Stromal cell of bone marrow (primary cell): ENCODE measurements around the gene MTERF4.

Experiments used
- DNase-seq: peaks from one replicate; pipeline ENCODE4 v3.0.0-alpha.2; 2012; ENCODE audit warnings: low read depth

MTERF4 gene

DNA sequence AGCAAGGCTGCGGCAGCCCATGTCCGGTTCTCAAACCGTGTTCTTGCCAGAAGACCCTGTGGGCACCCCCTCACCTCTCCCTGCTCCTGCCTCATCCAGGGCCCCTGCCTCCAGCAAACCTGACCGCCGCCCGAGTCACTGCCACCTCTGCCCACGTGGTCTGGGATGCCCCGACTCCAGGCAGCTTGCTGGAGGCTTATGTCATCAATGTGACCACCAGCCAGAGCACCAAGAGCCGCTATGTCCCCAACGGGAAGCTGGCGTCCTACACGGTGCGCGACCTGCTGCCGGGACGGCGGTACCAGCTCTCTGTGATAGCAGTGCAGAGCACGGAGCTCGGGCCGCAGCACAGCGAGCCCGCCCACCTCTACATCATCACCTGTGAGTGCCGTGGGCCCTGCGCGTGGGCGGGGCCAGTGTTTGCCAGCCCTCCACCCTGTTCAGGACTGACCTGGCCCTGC, 32.2 kb downstream of the MTERF4 start:
- DNase-seq = no peak

DNA sequence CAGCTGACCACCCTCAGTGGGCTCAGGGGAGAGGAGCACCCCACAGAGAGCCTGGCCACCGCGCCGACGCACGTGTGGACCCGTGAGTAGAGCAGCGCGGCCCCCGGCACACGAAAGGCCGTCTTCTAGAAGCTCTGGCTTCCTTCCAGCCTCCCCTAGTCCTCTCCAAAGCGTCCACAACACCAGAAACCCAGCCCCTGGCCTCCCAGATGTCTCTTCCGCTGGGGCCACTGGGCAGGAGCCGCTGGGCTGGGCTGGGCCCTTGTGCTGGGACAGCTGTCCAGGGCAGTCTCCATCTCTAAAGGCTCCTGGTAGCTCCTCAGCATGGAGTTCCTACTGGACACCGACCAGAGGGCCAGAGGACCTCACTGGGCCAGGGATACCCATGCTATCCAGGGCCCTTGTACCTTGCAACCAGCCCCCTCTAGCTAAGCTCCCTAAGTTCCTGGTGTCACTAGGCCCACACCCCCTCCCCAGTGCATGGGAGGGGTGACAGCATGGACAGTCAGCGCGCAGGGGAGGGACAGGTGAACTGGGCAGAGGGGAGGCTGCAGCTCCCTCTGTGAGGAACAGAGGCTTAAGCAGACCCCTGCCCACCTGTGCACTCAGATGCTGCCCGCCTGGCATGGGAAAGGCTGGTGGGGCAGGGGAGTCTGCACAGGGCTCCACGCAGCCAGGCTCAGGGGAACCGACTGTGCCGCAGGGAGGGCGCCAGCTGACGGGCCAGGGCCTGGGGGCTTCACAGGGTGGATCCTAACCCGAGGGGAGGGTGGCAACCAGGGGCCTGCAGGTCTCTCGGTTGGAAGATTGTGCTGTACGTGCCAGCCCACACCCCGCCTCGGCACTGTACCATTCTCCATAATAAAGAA, 32.9 kb downstream of the MTERF4 start:
- no peak for DNase-seq

DNA sequence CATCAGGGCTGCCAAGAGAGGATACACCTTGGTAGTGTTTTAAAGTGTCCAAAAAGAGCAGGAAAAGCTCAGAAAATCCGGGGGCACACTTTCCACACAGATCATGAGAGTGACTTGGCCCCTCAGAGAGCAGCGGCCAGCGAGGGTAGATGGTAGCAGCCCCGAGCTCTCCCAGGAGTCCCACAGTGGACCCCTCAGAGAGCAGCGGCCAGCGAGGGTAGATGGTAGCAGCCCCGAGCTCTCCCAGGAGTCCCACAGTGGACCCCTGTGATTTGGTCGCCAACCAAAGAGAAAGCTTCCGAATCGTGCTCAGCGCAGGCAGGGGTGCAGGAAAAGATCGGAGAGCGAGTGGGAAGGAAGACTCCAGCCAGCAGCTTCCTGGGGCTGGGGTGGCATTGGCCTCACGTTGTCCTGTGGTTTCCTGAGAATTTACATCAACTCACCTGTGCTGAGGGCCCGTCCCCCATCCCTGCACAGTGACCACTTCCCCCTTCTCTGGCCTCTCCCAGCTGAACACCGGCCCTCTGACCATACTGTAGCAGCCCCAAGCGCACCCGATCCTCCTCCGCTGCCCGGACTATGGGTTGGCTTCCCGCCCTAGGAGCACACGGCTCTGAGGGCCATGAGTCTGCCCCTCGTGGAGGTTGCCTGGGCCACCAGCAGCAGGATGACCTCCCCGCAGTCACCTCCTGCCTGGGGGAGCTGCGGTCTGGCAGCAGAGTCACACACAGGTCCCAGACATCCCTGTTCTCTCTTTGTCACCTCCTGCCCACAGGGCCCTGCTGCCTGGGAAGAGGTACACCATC, 33.7 kb downstream of the MTERF4 start:
- DNase-seq = no peak

DNA sequence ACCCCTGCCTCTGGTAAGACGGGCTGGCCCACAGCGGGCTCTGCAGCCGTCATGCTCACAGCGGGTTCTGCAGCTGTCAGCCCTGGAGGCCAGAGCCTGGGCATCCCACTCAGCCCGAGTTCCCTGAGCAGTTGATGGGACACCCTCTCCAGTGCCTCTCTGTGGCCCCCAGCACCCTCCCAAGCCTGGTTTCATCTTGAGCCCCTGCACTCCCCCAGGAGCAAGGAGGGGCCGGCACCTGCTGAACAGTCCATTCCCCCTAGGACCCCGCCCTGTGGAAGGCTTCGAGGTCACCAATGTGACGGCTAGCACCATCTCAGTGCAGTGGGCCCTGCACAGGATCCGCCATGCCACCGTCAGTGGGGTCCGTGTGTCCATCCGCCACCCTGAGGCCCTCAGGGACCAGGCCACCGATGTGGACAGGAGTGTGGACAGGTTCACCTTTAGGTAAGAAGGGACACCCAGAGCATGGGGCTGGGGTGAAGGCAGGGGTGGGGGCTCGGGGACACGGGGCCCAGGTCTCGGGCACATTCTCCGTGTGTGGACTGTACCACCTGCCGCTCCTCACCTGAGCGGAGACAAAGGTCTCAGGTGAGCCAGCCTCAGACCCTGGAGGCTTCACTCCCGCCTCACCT, 34.5 kb downstream of the MTERF4 start:
- no peak for DNase-seq

DNA sequence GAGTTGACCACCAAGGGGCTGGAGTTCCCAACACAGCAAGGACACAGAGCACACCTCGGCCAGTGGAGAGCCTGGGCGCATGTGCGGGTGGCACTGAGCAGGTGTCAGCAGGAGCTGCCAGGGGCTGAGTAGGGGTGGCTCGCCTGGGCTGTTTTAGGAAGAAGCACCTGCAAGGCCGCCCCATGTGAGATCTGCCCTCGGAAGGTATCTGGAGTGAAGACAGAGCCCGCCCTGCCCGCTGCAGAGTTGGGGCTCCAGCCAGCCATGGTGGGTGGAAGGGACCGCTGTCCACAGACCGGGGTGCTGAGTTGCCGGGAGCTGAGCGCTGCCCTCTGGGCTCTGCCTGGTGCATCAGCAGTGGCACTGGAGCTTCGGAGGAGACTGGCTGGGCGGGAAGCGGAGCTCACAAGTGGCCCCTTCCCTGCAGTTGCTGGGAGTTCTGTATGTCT, 35.2 kb downstream of the MTERF4 start:
- DNase-seq = no peak

DNA sequence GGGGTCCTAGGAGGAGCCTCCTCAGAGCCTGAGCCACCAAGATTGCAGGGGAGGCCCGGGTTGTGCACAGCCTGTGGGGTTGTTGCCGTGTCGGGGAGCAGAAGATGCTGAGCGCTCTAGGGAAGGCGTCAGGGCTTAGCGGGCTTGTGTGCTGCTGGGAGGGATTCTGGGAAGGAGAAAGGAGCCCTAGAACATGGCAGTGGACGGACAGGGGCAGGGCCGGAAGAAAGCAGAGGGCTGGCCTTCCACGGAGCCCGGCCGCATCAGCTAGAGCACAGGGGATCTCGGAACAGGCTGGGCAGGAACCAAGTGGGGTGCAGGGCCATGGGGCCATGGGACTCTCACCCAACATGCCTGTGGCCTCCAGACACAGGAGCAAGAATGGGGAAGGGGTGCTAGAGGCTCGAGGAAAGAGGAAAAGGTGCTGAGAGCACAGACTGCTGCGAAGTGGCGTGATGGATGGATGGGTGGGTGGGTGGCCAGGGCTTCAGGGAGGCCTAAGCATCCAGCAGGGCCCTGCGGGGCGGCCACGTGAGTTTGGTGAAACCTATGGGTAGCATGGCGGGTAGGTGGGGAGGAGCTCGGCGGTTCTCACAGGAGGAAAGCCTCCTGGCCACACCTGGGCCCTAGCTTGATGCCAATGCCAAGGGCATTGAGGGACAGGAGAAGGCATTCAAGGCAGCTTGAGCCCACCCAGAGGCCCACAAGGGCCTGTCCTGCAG, 35.8 kb downstream of the MTERF4 start:
- no peak for DNase-seq

DNA sequence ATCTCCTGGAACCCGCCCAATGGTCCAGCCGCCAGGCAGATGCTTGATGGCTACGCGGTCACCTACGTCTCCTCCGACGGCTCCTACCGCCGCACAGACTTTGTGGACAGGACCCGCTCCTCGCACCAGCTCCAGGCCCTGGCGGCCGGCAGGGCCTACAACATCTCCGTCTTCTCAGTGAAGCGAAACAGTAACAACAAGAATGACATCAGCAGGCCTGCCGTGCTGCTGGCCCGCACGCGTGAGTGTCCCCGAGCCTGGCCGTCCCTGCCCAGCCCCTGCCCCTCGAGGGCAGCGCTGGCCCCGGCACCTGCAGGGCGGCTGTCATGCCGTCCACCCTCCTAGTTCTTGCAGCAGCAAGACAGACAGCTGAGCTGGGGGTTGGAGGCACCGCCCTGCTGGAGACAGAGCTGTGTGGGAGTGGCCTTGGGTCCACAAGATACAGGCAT, 36.7 kb downstream of the MTERF4 start:
- no peak for DNase-seq

DNA sequence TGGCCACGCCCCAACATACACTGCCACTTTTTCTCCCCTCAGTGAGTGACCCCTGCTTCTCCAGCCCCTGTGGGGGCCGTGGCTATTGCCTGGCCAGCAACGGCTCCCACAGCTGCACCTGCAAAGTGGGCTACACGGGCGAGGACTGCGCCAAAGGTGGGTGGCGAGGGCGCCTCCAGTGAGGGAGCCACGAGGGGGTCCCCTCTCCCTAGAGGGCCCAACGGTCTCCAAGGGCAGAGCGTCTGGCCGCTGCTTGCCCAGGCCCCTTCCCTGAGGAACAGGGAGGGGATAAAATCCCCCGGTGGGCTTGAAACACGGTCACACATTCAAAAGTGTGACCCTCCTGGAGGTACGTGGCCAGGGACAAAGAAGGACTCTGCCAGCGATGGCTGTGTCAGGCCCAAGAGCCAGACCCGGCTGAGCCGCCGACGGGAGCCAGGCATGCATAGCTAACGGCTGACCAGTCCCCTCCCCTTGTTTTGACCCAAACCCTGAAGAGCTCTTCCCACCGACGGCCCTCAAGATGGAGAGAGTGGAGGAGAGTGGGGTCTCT, 37.2 kb downstream of the MTERF4 start:
- no peak for DNase-seq

DNA sequence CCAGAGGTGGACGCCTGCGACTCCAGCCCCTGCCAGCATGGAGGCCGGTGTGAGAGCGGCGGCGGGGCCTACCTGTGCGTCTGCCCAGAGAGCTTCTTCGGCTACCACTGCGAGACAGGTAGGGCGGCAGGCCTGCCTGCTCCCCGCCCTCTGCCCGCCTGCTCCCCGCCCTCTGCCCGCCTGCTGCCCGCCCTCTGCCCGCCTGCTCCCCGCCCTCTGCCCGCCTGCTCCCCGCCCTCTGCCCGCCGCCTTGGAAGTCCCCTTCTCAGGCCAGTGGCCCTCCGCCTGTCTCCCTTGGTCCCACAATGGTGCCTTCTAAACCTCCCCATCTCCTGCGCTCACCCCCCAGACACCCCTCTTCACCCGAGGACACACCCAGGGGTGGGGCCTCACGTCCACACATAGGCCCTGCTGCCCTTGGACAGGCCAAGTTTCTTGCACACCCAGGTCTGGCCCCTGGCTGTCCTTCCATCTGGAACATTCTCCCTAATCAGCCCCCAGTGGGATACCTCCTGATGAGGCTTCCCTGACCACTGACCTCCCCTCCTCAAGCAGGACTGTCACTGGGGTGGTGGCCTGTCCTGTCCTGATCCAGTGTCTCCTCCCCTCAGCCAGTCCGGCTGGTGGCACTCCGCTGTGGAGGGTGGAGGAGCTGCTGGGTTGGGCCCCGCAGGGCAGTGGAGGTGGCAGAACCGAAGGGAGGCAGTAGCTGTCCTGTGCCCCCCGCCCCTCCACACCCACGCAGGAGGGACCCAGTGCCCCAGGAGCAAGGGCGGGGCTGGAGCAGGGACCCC, 37.9 kb downstream of the MTERF4 start:
- no peak for DNase-seq

DNA sequence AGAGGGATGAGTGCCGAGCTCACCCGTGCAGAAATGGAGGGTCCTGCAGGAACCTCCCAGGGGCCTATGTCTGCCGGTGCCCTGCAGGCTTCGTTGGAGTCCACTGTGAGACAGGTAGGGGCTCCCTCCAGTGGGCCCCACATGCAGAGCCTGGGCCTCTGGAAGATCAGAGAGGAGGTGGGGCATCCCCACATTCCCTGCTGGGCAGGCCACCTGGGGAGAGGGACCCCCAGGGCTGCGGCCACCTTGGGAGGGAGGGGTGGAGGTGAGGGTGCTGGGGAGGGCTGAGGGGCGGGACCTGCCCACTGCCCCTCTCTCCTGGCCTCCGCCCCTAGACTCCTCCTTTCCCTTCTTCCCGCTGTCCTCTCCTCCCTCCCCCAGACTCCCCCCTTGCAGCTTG, 38.5 kb downstream of the MTERF4 start:
- DNase-seq = no peak

DNA sequence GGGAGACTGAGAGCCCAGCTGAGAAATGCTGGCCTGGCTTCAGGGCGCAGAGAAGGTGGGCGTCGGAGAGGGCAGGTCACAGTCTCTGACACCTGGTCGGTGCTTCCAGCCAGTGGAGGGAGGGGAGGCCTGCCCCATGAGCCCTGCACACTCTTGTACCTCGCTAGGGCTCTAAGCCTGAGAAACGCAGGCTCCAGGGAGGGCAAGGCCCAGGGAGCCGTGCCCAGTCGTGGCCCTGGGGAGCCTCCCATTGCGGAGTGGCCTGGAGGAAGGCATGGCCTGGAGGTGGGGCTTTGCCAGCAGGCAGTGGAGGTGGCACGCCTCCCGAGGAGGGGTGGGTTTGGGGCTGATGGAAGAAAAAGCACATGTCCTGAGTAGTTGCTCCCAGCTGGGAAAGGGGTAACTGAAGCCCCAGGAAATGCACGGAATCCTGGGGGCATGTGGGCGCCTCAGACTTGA, 39.0 kb downstream of the MTERF4 start:
- no peak for DNase-seq

DNA sequence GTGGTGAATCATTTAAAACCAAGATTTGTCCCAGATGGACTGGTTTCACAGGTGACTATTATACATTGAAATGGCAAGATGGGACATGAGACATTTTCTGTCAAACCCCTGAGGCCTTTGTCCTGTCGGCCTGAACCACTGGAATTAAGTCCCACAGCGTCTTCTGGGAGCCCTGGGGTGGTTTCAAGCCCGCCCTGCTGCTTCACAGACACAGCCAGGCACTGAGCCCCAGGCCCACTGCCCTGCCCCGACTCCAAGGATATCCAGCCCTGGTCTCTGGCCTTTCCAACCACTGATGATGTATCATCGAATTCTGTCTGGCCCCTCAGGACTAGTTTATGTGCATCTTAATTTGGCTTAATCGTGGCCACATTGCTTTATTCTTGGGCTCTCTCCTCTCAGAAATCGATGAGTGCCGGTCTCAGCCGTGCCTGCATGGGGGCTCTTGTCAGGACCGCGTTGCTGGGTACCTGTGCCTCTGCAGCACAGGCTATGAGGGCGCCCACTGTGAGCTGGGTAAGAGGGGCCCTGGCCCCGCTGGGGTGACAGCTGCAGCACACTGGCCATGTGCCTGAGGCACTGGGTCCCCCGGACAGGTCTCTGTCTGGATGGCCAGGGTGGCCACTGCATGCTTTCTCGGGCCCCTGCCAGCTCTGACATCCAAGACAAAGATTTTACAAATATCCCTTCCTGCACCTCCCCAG, 39.5 kb downstream of the MTERF4 start:
- no peak for DNase-seq

DNA sequence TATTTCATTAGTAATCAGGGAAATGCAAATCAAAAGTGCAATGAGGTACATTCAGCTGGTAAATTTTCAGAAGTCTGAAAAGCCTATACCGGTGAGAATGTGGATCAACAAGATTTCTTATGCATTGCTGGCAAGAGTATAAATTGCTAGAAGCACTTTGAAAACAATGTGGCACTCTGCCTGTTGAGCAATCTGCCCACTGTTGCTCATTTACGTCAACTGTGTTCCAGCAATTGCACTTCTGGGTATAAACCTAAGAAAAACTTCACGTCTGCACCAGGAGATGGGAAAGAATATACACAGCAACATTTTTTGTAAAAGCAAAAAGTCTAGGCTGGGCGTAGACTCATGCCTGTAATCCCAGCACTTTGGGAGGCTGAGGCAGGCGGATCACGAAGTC, 40.8 kb downstream of the MTERF4 start:
- peak; percentile 23 for DNase-seq

DNA sequence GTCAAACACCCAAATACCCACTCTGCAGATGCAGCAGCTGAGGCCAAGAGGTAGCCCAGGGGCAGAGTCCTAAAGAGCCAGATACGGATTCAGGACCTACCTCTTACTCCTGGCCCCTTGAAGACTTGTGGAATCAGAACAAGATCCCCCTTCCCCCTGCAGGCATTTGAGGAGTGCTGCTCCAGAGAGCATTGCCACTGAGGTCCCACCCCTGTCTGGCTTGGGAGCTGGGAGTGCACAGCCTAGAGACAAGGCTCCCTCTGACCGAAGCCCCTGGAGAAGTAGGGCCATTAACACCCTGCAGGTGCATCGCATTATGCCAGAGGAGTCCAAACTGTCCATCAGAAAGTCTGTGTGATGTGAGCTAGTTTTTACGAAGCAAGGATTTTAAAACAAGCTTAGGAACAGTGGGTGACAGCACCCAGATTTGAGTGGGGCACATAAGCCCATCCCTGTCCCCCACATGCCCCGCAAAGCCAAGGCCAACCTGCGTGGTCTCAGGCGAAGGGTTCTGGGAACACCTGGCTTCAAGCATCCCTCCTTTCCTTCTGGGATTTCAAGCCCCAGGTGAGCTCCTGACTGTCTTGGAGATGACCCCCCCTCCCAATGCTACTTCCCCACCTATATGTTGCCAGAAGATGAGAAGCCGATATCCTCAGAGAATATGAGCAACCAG, 48.4 kb downstream of the MTERF4 start:
- DNase-seq = no peak

DNA sequence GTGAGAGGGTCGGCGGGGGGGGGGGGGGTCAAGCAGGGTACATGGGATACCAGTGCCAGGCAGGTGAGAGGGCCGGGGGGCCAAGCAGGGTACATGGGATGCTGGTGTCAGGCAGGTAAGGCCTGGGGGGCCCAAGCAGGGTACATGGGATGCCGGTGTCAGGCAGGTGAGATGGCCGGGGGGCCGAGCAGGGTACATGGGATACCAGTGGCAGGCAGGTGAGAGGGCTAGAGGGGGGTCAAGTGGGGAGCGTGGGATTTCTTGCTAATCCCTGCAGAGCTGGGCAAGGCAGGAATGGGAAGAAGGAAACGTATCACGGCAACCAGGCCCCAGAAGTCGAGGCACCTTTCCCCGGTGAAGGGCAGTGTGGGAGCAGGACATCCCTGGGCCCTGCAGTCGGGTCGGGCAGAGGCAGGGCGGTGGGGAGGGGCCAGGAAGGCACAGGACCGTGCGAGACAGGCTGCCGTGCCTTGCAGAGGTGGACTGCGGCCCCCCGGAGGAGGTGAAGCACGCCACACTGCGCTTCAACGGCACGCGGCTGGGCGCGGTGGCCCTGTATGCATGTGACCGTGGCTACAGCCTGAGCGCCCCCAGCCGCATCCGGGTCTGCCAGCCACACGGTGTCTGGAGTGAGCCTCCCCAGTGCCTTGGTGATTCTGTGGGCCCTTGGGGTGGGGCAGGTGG, 49.3 kb downstream of the MTERF4 start:
- DNase-seq = no peak

DNA sequence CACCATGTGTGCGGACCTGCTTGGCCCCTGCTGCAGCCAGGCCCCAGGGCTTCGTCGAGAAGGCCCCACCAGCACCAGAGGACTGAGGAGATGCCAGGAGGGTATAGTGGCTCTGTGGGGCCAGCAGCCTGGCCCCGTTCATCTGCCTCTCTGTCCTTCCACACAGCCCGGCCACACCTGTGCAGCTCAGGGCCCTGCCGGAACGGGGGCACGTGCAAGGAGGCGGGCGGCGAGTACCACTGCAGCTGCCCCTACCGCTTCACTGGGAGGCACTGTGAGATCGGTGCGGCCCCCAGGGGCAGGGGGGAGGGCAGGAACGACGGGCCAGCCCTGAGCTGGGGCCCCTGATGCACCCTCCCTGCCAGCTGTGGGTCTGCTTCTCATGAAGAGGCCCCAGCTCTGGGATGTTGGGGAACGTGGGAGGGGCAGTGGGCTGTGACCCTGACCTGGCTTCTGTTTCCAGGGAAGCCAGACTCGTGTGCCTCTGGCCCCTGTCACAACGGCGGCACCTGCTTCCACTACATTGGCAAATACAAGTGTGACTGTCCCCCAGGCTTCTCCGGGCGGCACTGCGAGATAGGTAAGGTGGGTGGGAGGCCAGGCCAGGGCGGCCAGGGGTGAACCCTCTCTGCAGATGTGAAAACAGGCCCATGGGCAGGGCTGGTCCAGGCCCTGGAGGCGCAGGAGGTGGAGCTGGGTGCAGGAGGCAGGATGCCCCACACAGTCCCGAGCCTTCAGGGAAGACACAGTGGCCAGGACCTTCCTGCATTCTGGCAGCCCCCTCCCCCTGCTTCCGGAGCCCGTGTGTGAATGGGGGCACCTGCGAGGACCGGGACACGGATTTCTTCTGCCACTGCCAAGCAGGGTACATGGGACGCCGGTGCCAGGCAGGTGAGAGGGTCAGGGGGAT, 50.3 kb downstream of the MTERF4 start:
- DNase-seq = no peak
